SU-DHL-6 (cell line): ENCODE results near the gene ARID3B.
"Not testable (repeated sequence)": the region's sequence is repeated elsewhere in the genome, so short reads cannot be mapped to it uniquely, and the experiment has no call there.

ENCODE experiments used
- H2AFZ ChIP-seq: fragments of 200-600 bp; sonication (generic); 2 replicates; pipeline ENCODE4 v1.6.1; 2014; ENCODE audit warnings: low read depth, mild to moderate bottlenecking, moderate library complexity, mixed read lengths, antibody characterized with exemption, low read length; ENCODE audit not compliant: severe bottlenecking
- H3F3A ChIP-seq: fragments of 200-600 bp; shearing (Covaris generic); 2 replicates; pipeline ENCODE4 v1.6.0; 2016; ENCODE audit warnings: antibody characterized with exemption, mild to moderate bottlenecking; ENCODE audit not compliant: insufficient read depth
- H3K27ac ChIP-seq: fragments of 200-600 bp; sonication (generic); 2 replicates; pipeline ENCODE4 v1.5.1; 2016; ENCODE audit warnings: low read depth, mild to moderate bottlenecking, low read length, moderate library complexity, mixed read lengths
- H3K27me3 ChIP-seq: fragments of 200-600 bp; sonication (generic), shearing (Covaris generic); 2 replicates; pipeline ENCODE4 v1.6.0; 2014; ENCODE audit warnings: mild to moderate bottlenecking, low read length
- H3K36me3 ChIP-seq: fragments of 200-600 bp; sonication (generic); 2 replicates; pipeline ENCODE4 v1.6.1; 2014; ENCODE audit warnings: mild to moderate bottlenecking, low read length, mixed read lengths
- H3K4me2 ChIP-seq: fragments of 300-600, 200-600 bp; shearing (Covaris generic), sonication (generic); 2 replicates; pipeline ENCODE4 v1.6.0; 2014; ENCODE audit warnings: low read length, low read depth, mild to moderate bottlenecking; ENCODE audit not compliant: poor library complexity, severe bottlenecking
- H3K4me3 ChIP-seq: fragments of 200-600 bp; sonication (generic); 2 replicates; pipeline ENCODE4 v1.5.1; 2014; ENCODE audit warnings: antibody characterized with exemption, low read length, mild to moderate bottlenecking, mixed read lengths; ENCODE audit not compliant: insufficient read depth, poor library complexity, severe bottlenecking
- H3K79me2 ChIP-seq: fragments of 200-600 bp; sonication (generic); 2 replicates; pipeline ENCODE4 v1.6.1; 2014; ENCODE audit warnings: mild to moderate bottlenecking, low read length, moderate library complexity; ENCODE audit not compliant: insufficient read depth
- H3K9ac ChIP-seq: fragments of 200-600 bp; sonication (generic); 2 replicates; pipeline ENCODE4 v1.7.0; 2014; ENCODE audit warnings: mild to moderate bottlenecking, low read length
- H3K9me2 ChIP-seq: fragments of 200-600 bp; sonication (generic); replicated peaks from 2 replicates; pipeline ENCODE4 v1.6.1; 2014; ENCODE audit warnings: low read length; ENCODE audit not compliant: insufficient read depth
- H3K9me3 ChIP-seq: fragments of 200-600 bp; sonication (generic); 2 replicates; pipeline ENCODE4 v1.6.1; 2014; ENCODE audit warnings: low read length, mixed read lengths; ENCODE audit not compliant: insufficient read depth
- H4K20me1 ChIP-seq: fragments of 200-600 bp; sonication (generic); 2 replicates; pipeline ENCODE4 v1.6.1; 2014; ENCODE audit warnings: low read depth, mild to moderate bottlenecking, antibody characterized with exemption, low read length, moderate library complexity, mixed read lengths
- CTCF ChIP-seq: fragments of 200-600 bp; sonication (generic); IDR thresholded peaks from one replicate; pipeline ENCODE4 v1.5.1; 2017; ENCODE audit warnings: antibody characterized with exemption, mild to moderate bottlenecking, low read length, moderate library complexity; ENCODE audit not compliant: insufficient read depth, poor library complexity, severe bottlenecking
- EZH2phosphoT487 ChIP-seq: fragments of 200-600 bp; sonication (generic), shearing (Covaris generic); conservative IDR thresholded peaks from 2 replicates; pipeline ENCODE4 v1.6.1; 2018; ENCODE audit warnings: mild to moderate bottlenecking, antibody characterized with exemption, low read length, moderate library complexity, mixed read lengths

ARID3B gene

GRCh38 chr15:74593122-74593521 lies 52.1 kb downstream of the ARID3B start:
- no peaks in the 10 kb centered on the region for H3K36me3 ChIP-seq
- H3K9me3 ChIP-seq = no peaks in the 10 kb centered on the region
- no peaks in the 10 kb centered on the region for H3K27me3 ChIP-seq
- no peaks in the 10 kb centered on the region for H3F3A ChIP-seq
- no peak overlapping the region for H3K9ac ChIP-seq
- H3K27ac ChIP-seq = no peak overlapping the region
- no peak overlapping the region for H3K4me2 ChIP-seq
- no peaks in the 10 kb centered on the region for H4K20me1 ChIP-seq
- H3K4me3 ChIP-seq = no peak overlapping the region
- no peak overlapping the region for H2AFZ ChIP-seq
- TF ChIP-seq CTCF (no peak), EZH2phosphoT487 (no peak)
- H3K79me2 ChIP-seq = no peaks in the 10 kb centered on the region
- no peaks in the 10 kb centered on the region for H3K9me2 ChIP-seq

GRCh38 chr15:74594455-74594854 lies 53.4 kb downstream of the ARID3B start:
- no peak for TF ChIP-seq EZH2phosphoT487
- no peak for TF ChIP-seq CTCF
- Histone ChIP-seq H3K27me3 (no peaks in the 10 kb centered on the region), H3K4me3 (no peak overlapping the region), H4K20me1 (no peaks in the 10 kb centered on the region), H3K9me3 (no peaks in the 10 kb centered on the region), H2AFZ (no peak overlapping the region), H3K9me2 (no peaks in the 10 kb centered on the region), H3F3A (no peaks in the 10 kb centered on the region), H3K27ac (no peak overlapping the region), H3K36me3 (no peaks in the 10 kb centered on the region), H3K4me2 (no peak overlapping the region), H3K79me2 (no peaks in the 10 kb centered on the region), H3K9ac (no peak overlapping the region)

GRCh38 chr15:74595271-74595670 lies 54.3 kb downstream of the ARID3B start:
- H3K9me3 ChIP-seq = no peaks in the 10 kb centered on the region
- H3K4me3 ChIP-seq = no peak overlapping the region
- H3F3A ChIP-seq = no peaks in the 10 kb centered on the region
- no peak for TF ChIP-seq EZH2phosphoT487
- TF ChIP-seq CTCF = no peak
- H2AFZ ChIP-seq = no peak overlapping the region
- H3K9ac ChIP-seq = no peak overlapping the region
- no peak overlapping the region for H3K27ac ChIP-seq
- H3K27me3 ChIP-seq = no peaks in the 10 kb centered on the region
- H4K20me1 ChIP-seq = no peaks in the 10 kb centered on the region
- H3K79me2 ChIP-seq = no peaks in the 10 kb centered on the region
- H3K4me2 ChIP-seq = no peak overlapping the region
- no peaks in the 10 kb centered on the region for H3K9me2 ChIP-seq
- no peaks in the 10 kb centered on the region for H3K36me3 ChIP-seq

GRCh38 chr15:74596736-74597135 lies 55.7 kb downstream of the ARID3B start:
- not testable (repeated sequence) for H3K9me3 ChIP-seq, H4K20me1 ChIP-seq, H3K9me2 ChIP-seq, H3K27ac ChIP-seq, H2AFZ ChIP-seq, H3K4me3 ChIP-seq, H3K4me2 ChIP-seq, H3K9ac ChIP-seq, H3K36me3 ChIP-seq, H3F3A ChIP-seq, H3K27me3 ChIP-seq, H3K79me2 ChIP-seq

GRCh38 chr15:74597146-74597705 lies 56.2 kb downstream of the ARID3B start:
- H2AFZ ChIP-seq, H3K36me3 ChIP-seq, H3K9me3 ChIP-seq, H3K9me2 ChIP-seq, H3K79me2 ChIP-seq, H3K4me2 ChIP-seq, H3K27me3 ChIP-seq, H3K27ac ChIP-seq, H3F3A ChIP-seq, H3K4me3 ChIP-seq, H4K20me1 ChIP-seq, H3K9ac ChIP-seq: not testable (repeated sequence)
